Activated CD8-positive, alpha-beta T cell treated with anti-CD3 and anti-CD28 coated beads for 36 hours (primary cell): ENCODE data around the gene NKD1. TPM values are rescaled to one million over a fixed set of nuclear protein-coding genes. Genes with fewer than 3 reads are reported as not detected.

Experiments
- ATAC-seq: fragments of 200-7000 bp; cut with Tn5 transposase; one replicate; pipeline ENCODE4 v1.10.0; 2021; ENCODE audit warnings: mild to moderate bottlenecking, moderate library complexity
- CTCF ChIA-PET: fragments of 350-600 bp; sonication (Branson Sonifier 250); formaldehyde crosslinking; loops from one replicate; lab custom pipeline; 2021; ENCODE audit warnings: antibody characterized with exemption; lab: Charles Lee
- POLR2A ChIA-PET: fragments of 350-600 bp; sonication (Branson Sonifier 250); formaldehyde crosslinking; loops from one replicate; lab custom pipeline; 2021; ENCODE audit warnings: antibody characterized with exemption; lab: Charles Lee
- DNase-seq: peaks from one replicate; pipeline ENCODE4 v3.0.0-alpha.2; 2020
- H3K27ac Mint-ChIP-seq: one replicate; pipeline ENCODE4 v1.8.0; 2021; ENCODE audit warnings: mild to moderate bottlenecking, mixed read lengths
- H3K27me3 Mint-ChIP-seq: one replicate; pipeline ENCODE4 v1.8.0; 2021; ENCODE audit warnings: mixed read lengths
- H3K36me3 Mint-ChIP-seq: one replicate; pipeline ENCODE4 v1.8.0; 2021; ENCODE audit warnings: low read depth, mixed read lengths
- H3K4me1 Mint-ChIP-seq: one replicate; pipeline ENCODE4 v1.8.0; 2021; ENCODE audit warnings: low read depth, mixed read lengths
- H3K4me3 Mint-ChIP-seq: one replicate; pipeline ENCODE4 v1.8.0; 2021; ENCODE audit warnings: mild to moderate bottlenecking, moderate library complexity, mixed read lengths
- H3K9me3 Mint-ChIP-seq: one replicate; pipeline ENCODE4 v1.8.0; 2021; ENCODE audit warnings: mixed read lengths
- CTCF ChIP-seq: fragments of 200-600 bp; IDR thresholded peaks from one replicate; pipeline ENCODE4 v1.8.0; 2022; ENCODE audit warnings: antibody characterized with exemption, mild to moderate bottlenecking
- intact Hi-C: fragments of 100-400 bp; cut with micrococcal nuclease; formaldehyde crosslinking; loops from one replicate; pipeline ENCODE4 v1.10.0; 2022
- total RNA-seq, 2 experiments: library from RNA; stranded (reverse); gene quantifications; one replicate each; pipeline ENCODE4 v1.2.3, GENCODE V29; 2021

Gene NKD1
- total RNA-seq, 2 experiments from 2014 or later: 1.9 to 3.6 TPM

DNA sequence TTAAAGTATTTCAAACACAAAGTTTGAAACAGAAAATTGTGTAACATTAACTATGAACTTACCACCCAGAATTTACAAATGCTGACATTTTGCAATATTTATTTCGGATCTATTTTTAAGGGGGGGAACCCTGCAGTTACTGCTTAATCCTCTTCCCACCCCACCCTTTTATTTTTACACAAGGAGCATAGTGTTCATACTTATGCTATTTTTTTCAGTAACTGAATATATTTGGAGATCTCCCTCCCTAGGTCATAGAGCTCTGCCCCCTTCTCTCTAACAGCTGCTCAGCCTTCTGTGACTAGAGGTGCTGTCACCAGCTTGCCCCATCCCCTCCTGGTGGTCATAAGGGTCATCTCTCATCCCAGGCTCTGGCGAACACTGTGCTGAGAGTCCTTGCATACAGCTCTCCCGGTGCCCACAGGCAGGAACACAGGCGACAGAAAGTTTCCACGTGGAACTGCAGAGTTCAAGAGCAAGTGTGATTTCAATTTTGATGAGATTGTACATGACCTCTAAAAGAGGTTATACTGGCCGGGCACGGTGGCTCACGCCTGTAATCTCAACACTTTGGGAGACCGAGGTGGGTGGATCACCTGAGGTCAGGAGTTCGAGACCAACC, 88.7 kb downstream of the NKD1 start:
- no peak overlapping the region for H3K4me3 Mint-ChIP-seq
- no peaks in the 10 kb centered on the region for H3K36me3 Mint-ChIP-seq
- ChIA-PET POLR2A (interaction anchor here (0.6 to 1.0 kb wide), 2 partner anchors 15 to 372 kb away, joined by 3 read pairs; no protein-coding TSS in a partner anchor), CTCF (interaction anchor here (0.8 to 1.1 kb wide), 4 partner anchors 29 to 267 kb away, joined by 3 to 5 read pairs (median 3); no protein-coding TSS in a partner anchor)
- H3K27me3 Mint-ChIP-seq: no peaks in the 10 kb centered on the region
- ATAC-seq (no peak), DNase-seq (no peak)
- no peak overlapping the region for H3K27ac Mint-ChIP-seq
- no peak for TF ChIP-seq CTCF
- no peaks in the 10 kb centered on the region for H3K9me3 Mint-ChIP-seq
- intact Hi-C loops: no loop called here
- H3K4me1 Mint-ChIP-seq: peaks cover 2% of the 10 kb centered on the region

- Mint-ChIP-seq H3K9me3 (no peaks in the 10 kb centered on the region), H3K27me3 (no peaks in the 10 kb centered on the region), H3K36me3 (no peaks in the 10 kb centered on the region), H3K27ac (no peak overlapping the region), H3K4me1 (peaks cover 2% of the 10 kb centered on the region), H3K4me3 (no peak overlapping the region)
- no peak for DNase-seq
- ChIA-PET POLR2A (no interaction called here), CTCF (interaction anchor here (0.8 to 1.1 kb wide), 2 partner anchors 28 to 268 kb away, joined by 3 read pairs; no protein-coding TSS in a partner anchor)
- ATAC-seq: no peak
- TF ChIP-seq CTCF: no peak
- intact Hi-C loops: no loop called here
These were observed 89.8 kb downstream of the NKD1 start for GRCh38 chr16:50637716-50638602.

DNA sequence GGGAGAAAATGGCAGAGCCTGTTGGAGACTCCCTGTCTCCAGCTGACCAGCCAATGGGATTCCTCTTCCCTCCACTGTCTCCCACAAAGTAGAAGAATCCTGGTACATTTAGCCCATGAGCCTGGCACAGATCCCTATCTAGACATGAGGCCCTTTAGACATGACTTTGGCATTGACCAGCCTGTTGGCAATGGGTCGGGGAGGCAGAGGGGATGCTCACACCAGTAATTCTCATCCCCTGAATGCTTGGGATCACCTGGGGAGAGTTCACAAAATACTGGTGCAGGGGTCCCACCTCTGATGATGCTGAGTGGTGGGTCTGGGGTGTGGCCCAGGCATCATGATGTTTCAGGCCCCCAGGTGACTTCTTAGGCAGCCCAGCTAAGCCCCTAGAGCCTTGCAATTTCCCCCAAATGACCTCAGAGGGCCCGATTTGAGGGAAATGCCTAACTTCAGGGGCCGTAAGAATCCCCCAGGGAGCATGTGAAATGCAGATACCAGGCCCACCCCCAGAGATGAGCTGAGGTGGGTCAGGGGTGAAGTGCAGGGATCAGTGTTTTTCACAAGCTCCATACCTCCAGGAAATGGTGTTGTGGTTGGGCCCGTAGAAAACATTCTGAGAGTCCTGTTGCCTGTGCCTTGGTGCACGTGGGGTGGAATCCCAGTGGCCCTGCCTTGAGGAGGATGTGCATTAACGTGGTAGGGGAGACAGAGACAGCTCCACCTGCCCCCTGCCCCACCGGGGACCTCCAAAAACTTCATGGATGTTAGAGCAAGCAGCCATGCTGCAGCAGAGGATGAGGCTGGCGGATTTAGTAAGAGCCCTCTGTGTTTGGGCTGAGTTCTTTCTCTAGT, 90.8 kb downstream of the NKD1 start:
- H3K27ac Mint-ChIP-seq: no peak overlapping the region
- H3K4me1 Mint-ChIP-seq: peaks cover 2% of the 10 kb centered on the region
- H3K36me3 Mint-ChIP-seq: no peaks in the 10 kb centered on the region
- POLR2A ChIA-PET: no interaction called here
- H3K27me3 Mint-ChIP-seq: no peaks in the 10 kb centered on the region
- no peaks in the 10 kb centered on the region for H3K9me3 Mint-ChIP-seq
- CTCF ChIA-PET: no interaction called here
- DNase-seq (no peak), ATAC-seq (no peak)
- intact Hi-C loops: no loop called here
- no peak overlapping the region for H3K4me3 Mint-ChIP-seq
- no peak for TF ChIP-seq CTCF

- CTCF ChIA-PET: interaction anchor here (3.9 kb wide), 1 partner anchor 25 kb away, joined by 17 read pairs; no protein-coding TSS in a partner anchor
- Mint-ChIP-seq H3K36me3 (no peaks in the 10 kb centered on the region), H3K4me1 (peaks cover 7% of the 10 kb centered on the region), H3K27ac (no peak overlapping the region), H3K4me3 (no peak overlapping the region), H3K9me3 (no peaks in the 10 kb centered on the region), H3K27me3 (no peaks in the 10 kb centered on the region)
- POLR2A ChIA-PET: no interaction called here
- no peak for ATAC-seq
- intact Hi-C loops: no loop called here
- DNase-seq: no peak
- TF ChIP-seq CTCF: no peak
These were observed 92.2 kb downstream of the NKD1 start for GRCh38 chr16:50640391-50640790.
